ENCODE measurements around the gene GALNT18.

DNA sequence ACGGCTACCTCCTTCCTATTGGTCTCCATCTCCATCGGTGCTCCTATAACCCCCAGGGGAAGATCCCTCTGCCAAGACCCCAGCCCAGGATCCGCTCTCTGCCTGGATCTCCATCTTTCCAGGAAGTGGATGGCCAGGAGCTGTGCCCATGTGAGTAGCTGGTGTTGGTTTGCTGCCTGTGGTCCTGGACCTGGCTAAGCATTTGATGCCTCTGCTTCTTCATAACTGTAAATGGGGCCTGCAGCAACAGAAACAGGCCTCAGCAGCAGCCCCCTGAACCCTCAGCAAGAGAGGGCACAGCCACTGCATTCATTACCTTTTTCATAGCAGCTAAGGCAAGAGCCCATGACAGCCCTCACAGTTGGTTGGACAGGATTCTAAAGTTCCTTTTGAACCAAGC, 242.1 kb downstream of the GALNT18 start:
- TF ChIP-seq SMC3 (IDR thresholded peaks at IDR 0.05; ENCODE audit: low read depth, low read length) (no peak), POLR2A (IDR thresholded peaks at IDR 0.05; ENCODE audit: low read depth, low read length) (no peak), MAZ (IDR thresholded peaks at IDR 0.05; ENCODE audit: borderline replicate concordance, low read depth, low read length) (no peak)

All from IMR-90 (cell line).